Hepatocyte (in vitro differentiated cells): ENCODE measurements around the gene PRKRIP1.

Source experiments
- EZH2 ChIP-seq: fragments of 200-600 bp; sonication (generic); IDR thresholded peaks from 2 replicates; pipeline ENCODE4 v1.6.1; 2016; ENCODE audit warnings: antibody characterized with exemption, mild to moderate bottlenecking, borderline replicate concordance
- EZH2phosphoT487 ChIP-seq: fragments of 200-600 bp; sonication (generic); IDR thresholded peaks from one replicate; pipeline ENCODE4 v1.6.1; 2018; ENCODE audit warnings: antibody characterized with exemption, mild to moderate bottlenecking, low read depth, moderate library complexity; ENCODE audit not compliant: unreplicated experiment, severe bottlenecking
- TF ChIP-seq, protein P1 (sequence below): fragments of 200-600 bp; sonication (generic); IDR thresholded peaks from 2 replicates; pipeline ENCODE4 v1.5.1; 2016; ENCODE audit warnings: antibody characterized with exemption, mild to moderate bottlenecking; ENCODE audit not compliant: poor library complexity

DNA sequence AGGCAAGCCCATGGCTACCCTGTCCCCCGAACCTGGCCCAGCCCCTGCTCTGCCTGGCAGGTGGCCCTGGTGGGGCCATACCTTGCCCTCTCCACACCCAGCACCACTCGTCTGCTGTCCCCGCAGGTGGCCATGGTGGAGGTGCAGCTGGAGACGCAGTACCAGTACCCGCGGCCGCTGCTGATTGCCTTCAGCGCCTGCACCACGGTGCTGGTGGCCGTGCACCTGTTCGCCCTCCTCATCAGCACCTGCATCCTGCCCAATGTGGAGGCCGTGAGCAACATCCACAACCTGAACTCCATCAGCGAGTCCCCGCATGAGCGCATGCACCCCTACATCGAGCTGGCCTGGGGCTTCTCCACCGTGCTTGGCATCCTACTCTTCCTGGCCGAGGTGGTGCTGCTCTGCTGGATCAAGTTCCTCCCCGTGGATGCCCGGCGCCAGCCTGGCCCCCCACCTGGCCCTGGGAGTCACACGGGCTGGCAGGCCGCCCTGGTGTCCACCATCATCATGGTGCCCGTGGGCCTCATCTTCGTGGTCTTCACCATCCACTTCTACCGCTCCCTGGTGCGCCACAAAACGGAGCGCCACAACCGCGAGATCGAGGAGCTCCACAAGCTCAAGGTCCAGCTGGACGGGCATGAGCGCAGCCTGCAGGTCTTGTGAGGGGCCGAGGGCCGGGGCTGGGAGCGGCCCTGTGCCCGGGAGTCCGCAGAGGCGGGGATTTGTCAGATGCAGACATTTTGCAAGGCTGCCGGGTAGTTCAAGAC lies 50.4 kb downstream of the PRKRIP1 start:
- TF ChIP-seq EZH2 = no peak
- TF ChIP-seq, protein P1, sequence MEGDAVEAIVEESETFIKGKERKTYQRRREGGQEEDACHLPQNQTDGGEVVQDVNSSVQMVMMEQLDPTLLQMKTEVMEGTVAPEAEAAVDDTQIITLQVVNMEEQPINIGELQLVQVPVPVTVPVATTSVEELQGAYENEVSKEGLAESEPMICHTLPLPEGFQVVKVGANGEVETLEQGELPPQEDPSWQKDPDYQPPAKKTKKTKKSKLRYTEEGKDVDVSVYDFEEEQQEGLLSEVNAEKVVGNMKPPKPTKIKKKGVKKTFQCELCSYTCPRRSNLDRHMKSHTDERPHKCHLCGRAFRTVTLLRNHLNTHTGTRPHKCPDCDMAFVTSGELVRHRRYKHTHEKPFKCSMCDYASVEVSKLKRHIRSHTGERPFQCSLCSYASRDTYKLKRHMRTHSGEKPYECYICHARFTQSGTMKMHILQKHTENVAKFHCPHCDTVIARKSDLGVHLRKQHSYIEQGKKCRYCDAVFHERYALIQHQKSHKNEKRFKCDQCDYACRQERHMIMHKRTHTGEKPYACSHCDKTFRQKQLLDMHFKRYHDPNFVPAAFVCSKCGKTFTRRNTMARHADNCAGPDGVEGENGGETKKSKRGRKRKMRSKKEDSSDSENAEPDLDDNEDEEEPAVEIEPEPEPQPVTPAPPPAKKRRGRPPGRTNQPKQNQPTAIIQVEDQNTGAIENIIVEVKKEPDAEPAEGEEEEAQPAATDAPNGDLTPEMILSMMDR = no peak
- TF ChIP-seq EZH2phosphoT487 = no peak
